HepG2 (cell line): ENCODE measurements around the gene SERINC1. TPM values are rescaled to one million over a fixed set of nuclear protein-coding genes. Genes with fewer than 3 reads are reported as not detected.

Experiments used
- ATF7 ChIP-seq, 2 experiments: fragments of 450-650 bp in 1 of 2; sonication (generic) in 1 of 2; formaldehyde crosslinking in 1 of 2; IDR thresholded peaks; 2 replicates each; pipeline versions ENCODE4 v1.4.0 to v1.6.1; 2016 to 2020; ENCODE audit warnings: antibody characterized with exemption in 1 of 2, mild to moderate bottlenecking in 1 of 2, missing genetic modification reagents in 1 of 2
- KLF13 ChIP-seq: sonication (generic); formaldehyde crosslinking; IDR thresholded peaks from 2 replicates; pipeline ENCODE4 v1.4.0; 2020; ENCODE audit warnings: mild to moderate bottlenecking, missing genetic modification reagents
- MAFK ChIP-seq, 2 experiments: IDR thresholded peaks in 1 of 2; conservative IDR thresholded peaks in 1 of 2; 2 replicates each; pipeline ENCODE4 v1.6.1; 2011; ENCODE audit warnings: improper control_type of control experiment in 2 of 2, low read length in 2 of 2
- RELA ChIP-seq: sonication (generic); formaldehyde crosslinking; IDR thresholded peaks from 2 replicates; pipeline ENCODE4 v1.4.0; 2020; ENCODE audit warnings: missing genetic modification reagents
- SUZ12 ChIP-seq: fragments of 150-350 bp; IDR thresholded peaks from 2 replicates; pipeline ENCODE4 v1.6.1; 2014; ENCODE audit warnings: low read depth, low read length
- THYN1 ChIP-seq: sonication (generic); formaldehyde crosslinking; IDR thresholded peaks from 2 replicates; pipeline ENCODE4 v1.8.1; 2023; ENCODE audit warnings: low read depth, mild to moderate bottlenecking, moderate library complexity, missing genetic modification reagents, borderline replicate concordance
- ZNF10 ChIP-seq: sonication (generic); formaldehyde crosslinking; IDR thresholded peaks from 2 replicates; pipeline ENCODE4 v1.4.0; 2020; ENCODE audit warnings: mild to moderate bottlenecking, low read depth, missing genetic modification reagents, borderline replicate concordance
- ZNF331 ChIP-seq: sonication (generic); formaldehyde crosslinking; IDR thresholded peaks from 2 replicates; pipeline ENCODE4 v1.4.0; 2020; ENCODE audit warnings: missing genetic modification reagents
- ZNF430 ChIP-seq: sonication (generic); formaldehyde crosslinking; IDR thresholded peaks from 2 replicates; pipeline ENCODE4 v1.9.0; 2021; ENCODE audit warnings: mild to moderate bottlenecking, missing genetic modification reagents
- polyA plus RNA-seq, 8 experiments: library from polyadenylated mRNA; depleted of rRNA in 3 of 8; stranded (reverse) in 7 of 8; unstranded in 1 of 8; fragments of >200 nt; fragmentation: Illumina TruSeq in 4 of 8; extraction: Trizol in 4 of 8; gene quantifications; 2 replicates each; pipeline versions ENCODE4 v1.2.1 to v1.2.3, GENCODE V29; 2011 to 2016; ENCODE audit warnings: low read depth in 4 of 8, missing spikeins in 1 of 8, mixed read lengths in 1 of 8; ENCODE audit not compliant: insufficient read depth in 1 of 8
- total RNA-seq, 5 experiments: library from RNA; depleted of rRNA; stranded (reverse); fragments of >200 nt; fragmentation: Illumina TruSeq; extraction: Trizol; gene quantifications; 2 replicates each; pipeline ENCODE4 v1.2.3, GENCODE V29; 2016; ENCODE audit warnings: low read depth in 1 of 5
- TF ChIP-seq, protein P1 (sequence below): sonication (generic); formaldehyde crosslinking; IDR thresholded peaks from 2 replicates; pipeline ENCODE4 v1.4.0; 2020; ENCODE audit warnings: missing genetic modification reagents
- TF ChIP-seq, protein P2 (sequence below): sonication (generic); formaldehyde crosslinking; IDR thresholded peaks from 2 replicates; pipeline ENCODE4 v1.5.1; 2020; ENCODE audit warnings: mild to moderate bottlenecking, missing genetic modification reagents, moderate library complexity
- TF ChIP-seq, protein P3 (sequence below): sonication (generic); formaldehyde crosslinking; IDR thresholded peaks from 2 replicates; pipeline ENCODE4 v1.8.0; 2022; ENCODE audit warnings: mild to moderate bottlenecking, missing genetic modification reagents
- TF ChIP-seq, protein P4 (sequence below): sonication (generic); formaldehyde crosslinking; IDR thresholded peaks from 2 replicates; pipeline ENCODE4 v1.4.0; 2020; ENCODE audit warnings: missing genetic modification reagents, borderline replicate concordance
- TF ChIP-seq, protein P5 (sequence below): IDR thresholded peaks from 2 replicates; pipeline ENCODE4 v1.6.1; 2016; ENCODE audit warnings: control low read depth

The SERINC1 gene
- total and polyA plus RNA-seq, 2 of the 13 experiments (the other 11 are each of a cell fraction or from before 2014, with no cell fraction given) = 93.5 to 112 TPM

DNA sequence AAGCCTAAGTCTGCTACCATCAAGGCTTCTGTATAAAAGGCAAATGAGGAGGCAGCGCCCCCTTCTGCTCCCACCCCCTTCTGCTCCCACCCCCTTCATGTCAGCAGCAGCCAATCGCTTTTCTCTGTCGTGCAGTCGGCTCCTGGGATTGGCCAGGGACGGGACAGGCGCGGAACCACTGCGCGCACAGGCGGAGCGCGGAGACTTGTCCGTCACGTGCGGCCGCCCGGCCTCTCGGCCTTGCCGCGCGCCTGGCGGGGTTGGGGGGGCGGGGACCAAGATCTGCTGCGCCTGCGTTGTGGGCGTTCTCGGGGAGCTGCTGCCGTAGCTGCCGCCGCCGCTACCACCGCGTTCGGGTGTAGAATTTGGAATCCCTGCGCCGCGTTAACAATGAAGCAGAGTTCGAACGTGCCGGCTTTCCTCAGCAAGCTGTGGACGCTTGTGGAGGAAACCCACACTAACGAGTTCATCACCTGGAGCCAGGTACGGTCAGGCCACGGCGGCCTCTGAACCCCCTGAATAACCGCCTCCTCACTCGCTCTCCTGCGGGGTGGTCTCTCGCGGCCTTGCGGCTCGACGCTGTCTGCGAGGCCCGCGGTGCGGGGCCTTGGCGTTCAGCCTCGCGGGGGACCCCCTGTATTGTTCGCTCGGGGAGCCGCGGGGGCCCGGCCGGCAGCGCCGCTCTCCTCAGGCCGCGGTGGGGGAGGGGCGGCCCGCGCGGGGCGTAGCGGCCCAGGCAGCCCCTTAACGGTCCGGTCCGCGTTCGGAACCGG lies 72.1 kb downstream of the SERINC1 start, which contains the start of gene HSF2 (continued):
- TF ChIP-seq ATF7 (IDR thresholded peaks at IDR 0.05) = no peak
- no peak for TF ChIP-seq ATF7 (CRISPR knock-in tag; IDR thresholded peaks at IDR 0.05)
- TF ChIP-seq MAFK (conservative IDR thresholded peaks at IDR 0.05 in 1 of 2, IDR thresholded peaks at IDR 0.05 in 1 of 2; ENCODE audit: low read length in 2 of 2) = no peak
- TF ChIP-seq RELA (CRISPR knock-in tag) = no peak
- TF ChIP-seq, protein P1, sequence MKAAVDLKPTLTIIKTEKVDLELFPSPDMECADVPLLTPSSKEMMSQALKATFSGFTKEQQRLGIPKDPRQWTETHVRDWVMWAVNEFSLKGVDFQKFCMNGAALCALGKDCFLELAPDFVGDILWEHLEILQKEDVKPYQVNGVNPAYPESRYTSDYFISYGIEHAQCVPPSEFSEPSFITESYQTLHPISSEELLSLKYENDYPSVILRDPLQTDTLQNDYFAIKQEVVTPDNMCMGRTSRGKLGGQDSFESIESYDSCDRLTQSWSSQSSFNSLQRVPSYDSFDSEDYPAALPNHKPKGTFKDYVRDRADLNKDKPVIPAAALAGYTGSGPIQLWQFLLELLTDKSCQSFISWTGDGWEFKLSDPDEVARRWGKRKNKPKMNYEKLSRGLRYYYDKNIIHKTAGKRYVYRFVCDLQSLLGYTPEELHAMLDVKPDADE (CRISPR knock-in tag) = peak; percentile 70; the same call in 1 of the 2 replicates
- TF ChIP-seq, protein P2, sequence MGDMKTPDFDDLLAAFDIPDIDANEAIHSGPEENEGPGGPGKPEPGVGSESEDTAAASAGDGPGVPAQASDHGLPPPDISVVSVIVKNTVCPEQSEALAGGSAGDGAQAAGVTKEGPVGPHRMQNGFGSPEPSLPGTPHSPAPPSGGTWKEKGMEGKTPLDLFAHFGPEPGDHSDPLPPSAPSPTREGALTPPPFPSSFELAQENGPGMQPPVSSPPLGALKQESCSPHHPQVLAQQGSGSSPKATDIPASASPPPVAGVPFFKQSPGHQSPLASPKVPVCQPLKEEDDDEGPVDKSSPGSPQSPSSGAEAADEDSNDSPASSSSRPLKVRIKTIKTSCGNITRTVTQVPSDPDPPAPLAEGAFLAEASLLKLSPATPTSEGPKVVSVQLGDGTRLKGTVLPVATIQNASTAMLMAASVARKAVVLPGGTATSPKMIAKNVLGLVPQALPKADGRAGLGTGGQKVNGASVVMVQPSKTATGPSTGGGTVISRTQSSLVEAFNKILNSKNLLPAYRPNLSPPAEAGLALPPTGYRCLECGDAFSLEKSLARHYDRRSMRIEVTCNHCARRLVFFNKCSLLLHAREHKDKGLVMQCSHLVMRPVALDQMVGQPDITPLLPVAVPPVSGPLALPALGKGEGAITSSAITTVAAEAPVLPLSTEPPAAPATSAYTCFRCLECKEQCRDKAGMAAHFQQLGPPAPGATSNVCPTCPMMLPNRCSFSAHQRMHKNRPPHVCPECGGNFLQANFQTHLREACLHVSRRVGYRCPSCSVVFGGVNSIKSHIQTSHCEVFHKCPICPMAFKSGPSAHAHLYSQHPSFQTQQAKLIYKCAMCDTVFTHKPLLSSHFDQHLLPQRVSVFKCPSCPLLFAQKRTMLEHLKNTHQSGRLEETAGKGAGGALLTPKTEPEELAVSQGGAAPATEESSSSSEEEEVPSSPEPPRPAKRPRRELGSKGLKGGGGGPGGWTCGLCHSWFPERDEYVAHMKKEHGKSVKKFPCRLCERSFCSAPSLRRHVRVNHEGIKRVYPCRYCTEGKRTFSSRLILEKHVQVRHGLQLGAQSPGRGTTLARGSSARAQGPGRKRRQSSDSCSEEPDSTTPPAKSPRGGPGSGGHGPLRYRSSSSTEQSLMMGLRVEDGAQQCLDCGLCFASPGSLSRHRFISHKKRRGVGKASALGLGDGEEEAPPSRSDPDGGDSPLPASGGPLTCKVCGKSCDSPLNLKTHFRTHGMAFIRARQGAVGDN (CRISPR knock-in tag) = peak; percentile 93
- TF ChIP-seq ZNF10 (CRISPR knock-in tag) = no peak
- no peak for TF ChIP-seq THYN1 (CRISPR knock-in tag)
- TF ChIP-seq, protein P3, sequence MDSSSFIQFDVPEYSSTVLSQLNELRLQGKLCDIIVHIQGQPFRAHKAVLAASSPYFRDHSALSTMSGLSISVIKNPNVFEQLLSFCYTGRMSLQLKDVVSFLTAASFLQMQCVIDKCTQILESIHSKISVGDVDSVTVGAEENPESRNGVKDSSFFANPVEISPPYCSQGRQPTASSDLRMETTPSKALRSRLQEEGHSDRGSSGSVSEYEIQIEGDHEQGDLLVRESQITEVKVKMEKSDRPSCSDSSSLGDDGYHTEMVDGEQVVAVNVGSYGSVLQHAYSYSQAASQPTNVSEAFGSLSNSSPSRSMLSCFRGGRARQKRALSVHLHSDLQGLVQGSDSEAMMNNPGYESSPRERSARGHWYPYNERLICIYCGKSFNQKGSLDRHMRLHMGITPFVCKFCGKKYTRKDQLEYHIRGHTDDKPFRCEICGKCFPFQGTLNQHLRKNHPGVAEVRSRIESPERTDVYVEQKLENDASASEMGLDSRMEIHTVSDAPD = peak; percentile 46; the same call in 1 of the 2 replicates
- TF ChIP-seq, protein P4, sequence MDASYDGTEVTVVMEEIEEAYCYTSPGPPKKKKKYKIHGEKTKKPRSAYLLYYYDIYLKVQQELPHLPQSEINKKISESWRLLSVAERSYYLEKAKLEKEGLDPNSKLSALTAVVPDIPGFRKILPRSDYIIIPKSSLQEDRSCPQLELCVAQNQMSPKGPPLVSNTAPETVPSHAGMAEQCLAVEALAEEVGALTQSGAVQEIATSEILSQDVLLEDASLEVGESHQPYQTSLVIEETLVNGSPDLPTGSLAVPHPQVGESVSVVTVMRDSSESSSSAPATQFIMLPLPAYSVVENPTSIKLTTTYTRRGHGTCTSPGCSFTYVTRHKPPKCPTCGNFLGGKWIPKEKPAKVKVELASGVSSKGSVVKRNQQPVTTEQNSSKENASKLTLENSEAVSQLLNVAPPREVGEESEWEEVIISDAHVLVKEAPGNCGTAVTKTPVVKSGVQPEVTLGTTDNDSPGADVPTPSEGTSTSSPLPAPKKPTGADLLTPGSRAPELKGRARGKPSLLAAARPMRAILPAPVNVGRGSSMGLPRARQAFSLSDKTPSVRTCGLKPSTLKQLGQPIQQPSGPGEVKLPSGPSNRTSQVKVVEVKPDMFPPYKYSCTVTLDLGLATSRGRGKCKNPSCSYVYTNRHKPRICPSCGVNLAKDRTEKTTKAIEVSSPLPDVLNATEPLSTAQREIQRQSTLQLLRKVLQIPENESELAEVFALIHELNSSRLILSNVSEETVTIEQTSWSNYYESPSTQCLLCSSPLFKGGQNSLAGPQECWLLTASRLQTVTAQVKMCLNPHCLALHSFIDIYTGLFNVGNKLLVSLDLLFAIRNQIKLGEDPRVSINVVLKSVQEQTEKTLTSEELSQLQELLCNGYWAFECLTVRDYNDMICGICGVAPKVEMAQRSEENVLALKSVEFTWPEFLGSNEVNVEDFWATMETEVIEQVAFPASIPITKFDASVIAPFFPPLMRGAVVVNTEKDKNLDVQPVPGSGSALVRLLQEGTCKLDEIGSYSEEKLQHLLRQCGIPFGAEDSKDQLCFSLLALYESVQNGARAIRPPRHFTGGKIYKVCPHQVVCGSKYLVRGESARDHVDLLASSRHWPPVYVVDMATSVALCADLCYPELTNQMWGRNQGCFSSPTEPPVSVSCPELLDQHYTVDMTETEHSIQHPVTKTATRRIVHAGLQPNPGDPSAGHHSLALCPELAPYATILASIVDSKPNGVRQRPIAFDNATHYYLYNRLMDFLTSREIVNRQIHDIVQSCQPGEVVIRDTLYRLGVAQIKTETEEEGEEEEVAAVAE (CRISPR knock-in tag) = no peak
- TF ChIP-seq ZNF430 = peak; percentile 92
- TF ChIP-seq ZNF331 = peak; percentile 18; the same call in 1 of the 2 replicates
- TF ChIP-seq KLF13 (CRISPR knock-in tag) = no peak
- TF ChIP-seq, protein P5, sequence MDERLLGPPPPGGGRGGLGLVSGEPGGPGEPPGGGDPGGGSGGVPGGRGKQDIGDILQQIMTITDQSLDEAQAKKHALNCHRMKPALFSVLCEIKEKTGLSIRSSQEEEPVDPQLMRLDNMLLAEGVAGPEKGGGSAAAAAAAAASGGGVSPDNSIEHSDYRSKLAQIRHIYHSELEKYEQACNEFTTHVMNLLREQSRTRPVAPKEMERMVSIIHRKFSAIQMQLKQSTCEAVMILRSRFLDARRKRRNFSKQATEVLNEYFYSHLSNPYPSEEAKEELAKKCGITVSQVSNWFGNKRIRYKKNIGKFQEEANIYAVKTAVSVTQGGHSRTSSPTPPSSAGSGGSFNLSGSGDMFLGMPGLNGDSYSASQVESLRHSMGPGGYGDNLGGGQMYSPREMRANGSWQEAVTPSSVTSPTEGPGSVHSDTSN (CRISPR knock-in tag) = no peak; the same call in 1 of the 2 replicates
- no peak for TF ChIP-seq SUZ12
